NOMO-1 treated with dmso at 0.1 percent for 144 hours (cell line): ENCODE data around the gene RGSL1.
A peak's percentile ranks its signal among the peaks of the same experiment; 100 is the strongest.
"Not testable (repeated sequence)": the region's sequence is repeated elsewhere in the genome, so short reads cannot be mapped to it uniquely, and the experiment has no call there.

ENCODE experiments used
- DNase-seq: peaks from one replicate; lab custom pipeline; 2025; ENCODE audit not compliant: unreplicated experiment; lab: John Stamatoyannopoulos, UW

Gene RGSL1

DNA sequence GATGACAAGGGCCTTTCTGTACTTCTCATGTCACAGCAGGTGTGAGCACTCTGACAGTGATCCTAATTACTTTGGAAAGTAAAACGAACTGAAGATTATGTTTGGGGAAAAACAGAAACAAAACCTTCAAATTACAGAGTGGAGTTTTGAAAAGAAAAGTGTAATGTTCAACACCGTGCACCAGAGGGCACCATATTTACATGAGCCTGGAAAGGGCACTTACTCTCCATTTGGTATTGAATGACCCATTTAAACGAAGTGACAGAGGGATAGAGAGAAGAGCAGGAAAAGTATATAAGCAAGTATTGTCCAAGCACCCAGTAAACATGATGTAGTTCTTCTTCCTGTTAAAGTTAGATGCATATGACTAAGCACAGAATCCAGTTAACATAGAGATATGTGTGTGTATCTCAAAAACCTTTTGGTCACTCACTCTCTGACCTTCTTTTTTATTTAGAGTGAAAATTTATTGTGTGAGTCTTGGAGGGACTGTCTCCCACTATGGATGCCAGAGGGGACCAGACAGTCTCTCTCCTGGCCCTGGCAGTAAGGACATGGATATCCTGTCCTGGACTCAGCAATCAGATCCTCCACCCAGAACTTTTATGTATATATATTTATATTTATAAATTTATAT, 3.8 kb upstream of the RGSL1 start:
- peak; percentile 1 for DNase-seq

DNA sequence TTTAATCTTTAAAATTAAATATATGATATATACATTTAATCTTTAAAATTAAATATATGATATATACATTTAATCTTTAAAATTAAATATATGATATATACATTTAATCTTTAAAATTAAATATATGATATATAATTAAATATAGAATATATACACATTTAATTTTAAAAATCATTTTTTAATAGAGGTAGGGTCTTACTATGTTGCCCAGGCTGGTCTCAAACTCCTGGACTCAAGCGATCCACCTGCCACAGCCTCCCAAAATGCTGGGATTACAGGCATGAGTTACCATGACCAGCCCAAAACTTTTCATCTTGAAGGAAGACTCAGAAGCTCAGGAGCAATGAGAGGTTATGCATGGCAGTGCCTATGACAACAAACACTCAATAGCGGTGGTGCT, 2.8 kb upstream of the RGSL1 start:
- DNase-seq, result not testable (repeated sequence)

DNA sequence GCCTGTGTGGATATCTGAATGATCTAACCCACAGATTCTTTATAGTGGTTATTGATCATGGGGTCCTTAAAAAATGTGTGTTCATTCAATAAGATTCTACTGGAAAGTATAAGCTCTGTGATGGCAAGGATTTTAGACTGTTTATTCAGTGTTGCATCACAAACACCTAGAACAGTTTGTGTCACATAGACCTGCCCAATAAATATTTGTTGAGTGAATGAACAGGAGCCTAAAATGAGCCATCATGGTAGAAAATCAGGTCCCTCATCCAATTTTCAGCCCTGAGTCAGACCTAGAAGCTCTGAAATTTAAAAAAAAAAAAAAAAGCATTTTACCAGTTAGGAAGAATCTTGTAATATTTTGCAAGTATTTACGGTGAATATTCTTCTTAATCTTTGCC, 2.3 kb upstream of the RGSL1 start:
- no peak for DNase-seq

DNA sequence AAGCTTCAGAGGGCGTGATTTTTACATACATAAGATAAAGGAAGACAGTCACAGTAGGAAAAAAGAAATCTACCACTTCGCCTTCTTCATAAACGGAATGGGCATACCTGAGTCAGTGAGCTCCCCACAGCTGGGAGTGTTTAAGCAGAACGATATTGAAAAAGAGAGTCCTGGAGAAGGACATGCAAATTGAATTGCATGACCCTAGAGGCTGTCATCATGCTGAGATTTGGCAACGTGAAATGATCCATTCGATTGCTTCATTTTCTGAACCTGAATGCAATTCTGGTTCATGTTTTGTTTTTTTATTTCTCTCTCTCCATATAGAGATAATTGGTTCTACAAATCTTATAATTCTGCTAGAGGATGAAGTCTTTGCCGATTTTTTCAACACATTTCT, 3.7 kb downstream of the RGSL1 start:
- DNase-seq, result no peak

DNA sequence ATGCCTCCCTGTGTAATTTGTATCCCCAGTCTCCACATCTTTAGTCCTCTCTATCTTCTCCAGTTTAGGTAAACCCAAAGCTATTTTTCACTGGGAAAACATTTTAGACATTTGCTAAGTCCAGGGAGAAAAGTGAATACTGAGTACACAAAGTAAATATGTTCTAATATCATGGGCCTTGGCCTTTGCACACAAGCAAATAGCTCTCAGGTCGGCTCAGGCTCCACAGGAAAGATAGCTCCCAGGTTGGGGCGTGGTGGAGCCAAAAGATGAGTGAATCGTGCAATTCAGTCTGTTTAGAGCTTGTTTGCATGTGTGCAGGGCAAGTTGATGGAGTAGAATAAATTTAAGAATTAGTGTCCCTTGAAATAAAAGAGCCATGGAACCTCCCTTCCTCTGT, 7.9 kb downstream of the RGSL1 start:
- DNase-seq, result no peak

- DNase-seq, result peak; percentile 25
Observed at GRCh38 chr1:182459949-182460348, 10.0 kb downstream of the RGSL1 start.

GRCh38 chr1:182460550-182460951, 10.6 kb downstream of the RGSL1 start:
- DNase-seq, result peak; percentile 30

- no peak for DNase-seq
Observed at GRCh38 chr1:182473556-182473955, 23.6 kb downstream of the RGSL1 start.

GRCh38 chr1:182476625-182477024, 26.7 kb downstream of the RGSL1 start:
- DNase-seq, result no peak

DNA sequence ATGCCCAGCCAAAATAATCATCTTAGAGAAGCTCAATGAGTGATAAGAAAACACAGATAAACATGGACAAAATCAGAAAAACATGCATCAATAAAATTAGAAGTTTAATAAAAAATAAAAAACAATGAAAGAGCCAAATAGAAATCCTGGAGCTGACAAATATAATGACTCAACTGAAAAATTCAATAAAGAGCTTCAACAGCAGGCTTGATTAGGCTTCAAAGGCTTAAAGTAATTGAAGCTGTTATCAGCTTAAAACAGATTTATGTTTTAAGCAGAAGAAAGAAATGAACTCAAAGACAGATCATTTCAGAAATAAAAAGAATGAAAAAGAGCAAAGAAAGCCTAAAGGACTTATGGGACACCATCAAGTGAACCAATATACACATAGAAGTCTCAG, 28.3 kb downstream of the RGSL1 start:
- DNase-seq, result no peak

DNA sequence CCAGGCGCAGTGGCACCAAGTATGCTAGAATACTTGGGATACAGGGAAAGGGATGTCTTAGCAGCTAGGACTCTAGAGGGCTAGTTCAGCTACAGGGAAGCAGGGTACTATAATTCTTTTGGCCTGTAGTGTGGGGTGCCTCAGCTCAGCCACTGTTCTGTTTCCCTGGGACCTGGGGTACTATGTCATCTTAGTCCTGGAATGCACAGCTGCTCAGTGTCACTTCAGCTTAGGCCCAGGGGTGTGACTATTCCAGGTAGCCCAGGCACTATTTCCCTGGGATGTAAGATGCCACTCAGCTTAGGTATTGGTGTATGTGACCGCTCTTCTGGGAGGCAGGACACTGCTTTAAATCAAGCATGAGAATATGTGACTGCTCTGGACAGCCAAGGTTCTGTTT, 34.1 kb downstream of the RGSL1 start:
- no peak for DNase-seq

DNA sequence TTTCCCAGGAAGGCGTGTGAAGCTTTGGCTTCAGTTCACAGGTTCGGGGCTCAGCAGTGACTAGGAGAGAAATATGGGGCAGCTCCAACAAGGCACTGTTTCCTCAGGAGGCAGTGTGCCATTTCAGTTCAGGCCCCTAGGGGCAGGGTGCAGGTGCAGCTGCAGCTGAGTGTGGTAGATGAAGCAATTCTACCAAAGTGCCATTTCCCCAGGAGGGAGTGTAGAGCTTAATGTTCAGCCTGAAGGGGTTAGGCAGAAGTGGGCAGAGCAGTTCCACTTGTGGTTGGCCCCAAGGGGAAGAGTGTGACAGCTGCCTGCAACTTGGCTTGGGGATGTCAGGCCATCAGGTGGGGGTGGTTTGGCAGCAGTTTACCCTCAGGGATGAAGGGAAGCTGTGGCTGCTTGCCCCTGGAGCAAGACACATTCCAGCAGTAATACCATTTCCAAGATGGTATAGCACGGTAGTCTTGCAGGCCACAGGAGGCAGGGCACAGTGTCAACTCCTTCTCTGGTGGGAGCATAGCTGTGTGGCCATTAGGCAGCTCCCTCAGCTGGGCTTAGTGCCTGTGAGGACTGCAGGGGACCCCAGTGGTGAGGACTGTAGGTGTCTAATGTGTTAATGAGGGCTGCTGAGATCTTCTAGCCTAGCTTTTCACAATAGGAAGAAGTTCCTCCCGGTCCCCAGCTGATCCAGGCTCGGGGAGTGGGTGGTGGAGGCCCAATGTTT, 34.7 kb downstream of the RGSL1 start:
- peak; percentile 86 for DNase-seq

DNA sequence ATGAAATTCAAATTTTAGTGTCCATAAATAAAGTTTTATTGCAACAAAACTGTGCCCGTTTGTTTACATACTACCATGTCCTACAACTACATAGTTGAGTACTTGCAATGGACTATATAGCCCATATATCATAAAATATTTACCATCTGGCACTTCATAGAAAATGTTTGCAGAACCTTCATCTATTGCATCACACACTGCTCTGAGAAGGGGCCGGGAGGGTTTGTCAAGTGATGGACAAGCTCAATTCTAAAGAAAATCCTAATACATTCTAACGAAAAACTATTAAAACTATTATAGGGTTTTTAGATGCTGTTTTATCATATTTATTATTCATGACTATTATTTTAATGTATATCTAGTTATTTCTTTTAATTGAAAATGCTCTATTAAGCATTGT, 35.9 kb downstream of the RGSL1 start:
- no peak for DNase-seq

DNA sequence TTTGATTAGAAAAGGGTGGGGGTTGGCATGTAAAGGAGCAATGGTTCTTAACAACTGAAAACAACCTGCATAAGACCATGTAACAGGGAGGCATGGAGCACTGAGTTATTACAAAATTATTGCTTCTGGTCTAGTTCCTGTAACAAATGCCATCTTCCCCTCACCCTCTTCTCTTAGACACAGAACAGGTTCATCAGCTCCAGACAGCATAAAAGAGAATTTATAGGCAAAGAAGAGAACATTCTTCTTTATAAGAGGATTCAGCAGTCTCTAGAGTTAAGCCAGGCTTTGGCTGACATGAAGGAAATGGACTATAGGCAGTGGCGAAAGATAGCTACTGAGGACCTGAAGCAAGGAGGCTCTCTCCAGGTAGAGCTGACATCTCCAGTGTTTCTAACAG, 38.9 kb downstream of the RGSL1 start:
- DNase-seq, result no peak

GRCh38 chr1:182493063-182493462, 43.1 kb downstream of the RGSL1 start:
- DNase-seq, result peak; percentile 54

GRCh38 chr1:182495002-182495401, 45.1 kb downstream of the RGSL1 start:
- DNase-seq, result no peak

DNA sequence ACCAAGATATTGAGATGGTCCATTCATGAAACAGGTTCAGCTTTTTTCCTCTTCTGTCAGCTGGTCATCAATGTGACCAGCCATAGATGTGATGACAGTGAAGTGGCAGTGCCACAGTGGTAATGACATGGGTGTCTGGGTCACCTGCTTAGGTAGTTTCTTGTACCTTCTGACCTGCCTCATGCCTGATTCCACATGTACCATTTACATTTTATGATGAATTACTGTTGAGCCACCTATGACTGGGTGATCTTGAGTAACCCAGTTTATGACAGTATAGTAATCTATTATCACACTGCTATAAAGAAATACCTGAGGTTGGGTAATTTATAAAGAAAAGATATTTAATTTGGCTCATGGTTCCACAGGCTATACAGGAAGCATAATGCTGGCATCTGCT, 45.7 kb downstream of the RGSL1 start:
- DNase-seq, result no peak

GRCh38 chr1:182507685-182508084, 57.7 kb downstream of the RGSL1 start:
- DNase-seq, result no peak

GRCh38 chr1:182515556-182515955, 65.6 kb downstream of the RGSL1 start:
- DNase-seq, result no peak

GRCh38 chr1:182520736-182521135, 70.8 kb downstream of the RGSL1 start:
- DNase-seq, result no peak

DNA sequence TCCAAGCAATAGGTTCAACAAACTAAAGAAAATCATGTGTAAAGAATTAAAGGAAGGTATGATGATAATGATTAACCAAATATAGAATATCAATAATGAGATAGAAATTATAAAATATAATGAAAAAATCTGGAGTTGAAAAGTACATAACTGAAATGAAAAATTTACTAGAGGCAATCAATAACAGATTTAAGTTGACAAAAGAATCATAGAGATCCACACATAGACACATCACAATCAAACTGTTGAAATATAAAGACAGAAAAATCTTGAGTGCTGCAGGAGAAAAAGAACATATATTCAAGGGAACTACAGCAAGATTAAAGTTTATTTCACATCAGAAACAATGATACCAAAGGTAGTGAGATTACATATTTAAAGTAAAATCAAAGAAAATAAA, 75.4 kb downstream of the RGSL1 start:
- no peak for DNase-seq

GRCh38 chr1:182527680-182528079, 77.7 kb downstream of the RGSL1 start:
- DNase-seq, result no peak

- not testable (repeated sequence) for DNase-seq
Observed at GRCh38 chr1:182528206-182528605, 78.3 kb downstream of the RGSL1 start.
